Measurements from ENCODE around the gene CACNA1G.

The CACNA1G gene

DNA sequence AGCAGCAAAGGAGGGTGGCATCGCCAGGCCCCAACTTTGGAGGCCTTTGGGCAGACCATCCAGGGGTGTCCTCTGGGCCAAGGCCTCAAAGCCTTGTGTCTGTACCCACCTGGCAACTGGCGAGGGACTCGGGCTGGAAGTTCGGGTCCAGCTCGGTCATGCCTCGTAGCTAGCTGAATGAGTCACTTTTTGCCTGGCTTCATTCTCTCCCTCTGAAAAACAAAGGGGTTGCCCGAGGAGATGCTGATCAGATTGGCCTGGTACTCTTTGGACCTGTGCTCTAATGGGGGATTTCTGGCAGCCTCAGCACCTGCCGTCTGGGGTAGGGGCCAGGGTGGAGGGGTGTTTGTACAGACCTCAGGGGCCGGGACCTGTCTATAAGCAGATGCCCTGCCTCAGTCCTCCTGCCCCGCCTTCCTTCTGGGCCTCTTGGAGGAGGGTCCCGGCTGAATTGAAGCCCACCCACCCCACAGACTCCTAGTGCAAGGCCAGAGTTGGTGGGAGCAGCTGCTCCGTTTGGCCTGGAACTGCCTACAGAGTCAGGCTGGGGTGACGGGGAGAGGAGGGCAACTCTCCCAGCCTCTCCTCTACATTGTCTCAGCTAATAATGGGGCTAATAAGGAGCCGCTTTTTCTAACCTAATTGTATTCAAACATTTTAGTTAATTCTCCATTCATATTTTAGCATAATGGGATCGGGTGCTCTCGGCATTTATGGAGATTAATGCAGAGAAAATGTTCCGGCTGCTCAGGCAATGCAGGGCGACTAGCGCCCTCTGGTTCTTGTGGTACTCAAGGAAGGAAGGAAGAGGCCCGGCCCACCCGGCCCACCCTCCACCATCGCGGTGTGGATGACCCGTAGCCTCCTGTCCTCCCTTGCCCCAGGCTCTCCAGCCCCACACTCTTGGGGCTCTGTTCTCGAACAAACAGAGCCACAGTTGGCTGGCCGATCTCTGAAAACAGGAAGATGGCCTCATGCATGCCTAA, 52.8 kb downstream of the CACNA1G start:
- H3K4me3 ChIP-seq (ENCODE audit: low read depth, low read length) = no peak overlapping the region
- peak; percentile 68 for DNase-seq
- no peaks in the 10 kb centered on the region for H3K9me3 ChIP-seq (ENCODE audit: severe bottlenecking)
- peak overlapping the region; percentile 83 for H3K27ac ChIP-seq
- TF ChIP-seq, protein P1, sequence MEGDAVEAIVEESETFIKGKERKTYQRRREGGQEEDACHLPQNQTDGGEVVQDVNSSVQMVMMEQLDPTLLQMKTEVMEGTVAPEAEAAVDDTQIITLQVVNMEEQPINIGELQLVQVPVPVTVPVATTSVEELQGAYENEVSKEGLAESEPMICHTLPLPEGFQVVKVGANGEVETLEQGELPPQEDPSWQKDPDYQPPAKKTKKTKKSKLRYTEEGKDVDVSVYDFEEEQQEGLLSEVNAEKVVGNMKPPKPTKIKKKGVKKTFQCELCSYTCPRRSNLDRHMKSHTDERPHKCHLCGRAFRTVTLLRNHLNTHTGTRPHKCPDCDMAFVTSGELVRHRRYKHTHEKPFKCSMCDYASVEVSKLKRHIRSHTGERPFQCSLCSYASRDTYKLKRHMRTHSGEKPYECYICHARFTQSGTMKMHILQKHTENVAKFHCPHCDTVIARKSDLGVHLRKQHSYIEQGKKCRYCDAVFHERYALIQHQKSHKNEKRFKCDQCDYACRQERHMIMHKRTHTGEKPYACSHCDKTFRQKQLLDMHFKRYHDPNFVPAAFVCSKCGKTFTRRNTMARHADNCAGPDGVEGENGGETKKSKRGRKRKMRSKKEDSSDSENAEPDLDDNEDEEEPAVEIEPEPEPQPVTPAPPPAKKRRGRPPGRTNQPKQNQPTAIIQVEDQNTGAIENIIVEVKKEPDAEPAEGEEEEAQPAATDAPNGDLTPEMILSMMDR (IDR thresholded peaks at IDR 0.05; ENCODE audit: low read depth, low read length) = peak; percentile 42; the same call in 1 of the 2 replicates
- H3K27me3 ChIP-seq (ENCODE audit: insufficient read depth, low read depth, severe bottlenecking) = no peaks in the 10 kb centered on the region
- peaks cover 40% of the 10 kb centered on the region for H3K36me3 ChIP-seq

DNA sequence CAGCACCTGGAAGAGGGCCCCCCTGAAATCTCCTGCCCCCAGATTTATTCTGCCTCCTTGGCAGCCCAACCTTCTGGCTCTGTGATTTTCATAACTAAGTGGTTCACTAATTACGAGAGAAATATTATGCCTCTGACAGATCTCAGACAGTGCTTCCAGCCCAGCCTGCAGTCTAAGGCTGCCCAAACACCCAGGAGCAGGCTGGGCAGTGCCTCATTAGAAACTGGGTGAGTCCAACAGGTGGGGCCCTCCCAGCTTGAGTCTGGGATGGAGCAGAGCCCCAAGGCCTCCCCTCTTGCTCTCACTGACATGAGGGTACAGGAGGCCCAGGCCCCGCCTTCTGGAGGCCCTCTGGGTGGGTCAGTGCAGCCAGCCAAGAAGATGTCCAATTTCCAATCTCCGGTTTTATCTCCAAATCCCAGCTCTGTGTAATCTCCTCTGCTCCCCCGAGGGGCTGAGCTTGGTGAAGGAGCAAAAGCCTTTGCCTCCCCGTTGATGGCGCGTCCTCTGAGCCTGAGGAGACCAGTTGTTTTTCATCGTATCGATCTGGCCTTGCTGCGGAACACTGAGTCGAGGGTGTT, 54.0 kb downstream of the CACNA1G start:
- H3K9me3 ChIP-seq (ENCODE audit: severe bottlenecking) = no peaks in the 10 kb centered on the region
- H3K4me3 ChIP-seq (ENCODE audit: low read depth, low read length) = peak overlapping the region; percentile 14; the same call in 1 of the 2 replicates
- peak overlapping the region; percentile 83 for H3K27ac ChIP-seq
- peaks cover 52% of the 10 kb centered on the region for H3K36me3 ChIP-seq
- no peaks in the 10 kb centered on the region for H3K27me3 ChIP-seq (ENCODE audit: insufficient read depth, low read depth, severe bottlenecking)
- TF ChIP-seq, protein P1 (IDR thresholded peaks at IDR 0.05; ENCODE audit: low read depth, low read length) = no peak
- DNase-seq = peak; percentile 93

DNA sequence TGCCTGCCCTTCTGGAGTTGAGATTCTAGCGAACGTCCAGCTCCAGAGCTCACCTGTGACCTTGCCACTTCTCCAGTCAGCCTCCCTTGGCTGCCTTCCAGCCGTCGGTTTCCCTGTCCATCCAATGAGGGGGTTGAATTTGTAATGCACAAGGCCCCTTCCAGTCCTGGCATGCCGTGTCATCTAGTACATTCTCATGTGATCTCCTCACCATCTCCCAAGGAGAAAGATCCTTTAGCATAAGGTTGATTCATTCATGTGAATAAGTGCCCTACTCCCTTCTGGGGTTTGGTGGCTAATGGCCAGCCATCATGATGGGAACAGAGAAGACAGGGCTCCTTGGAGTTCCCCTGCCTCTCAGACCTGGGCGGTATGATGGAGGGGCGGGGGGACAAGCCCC, 55.3 kb downstream of the CACNA1G start:
- TF ChIP-seq, protein P1 (IDR thresholded peaks at IDR 0.05; ENCODE audit: low read depth, low read length) = no peak

DNA sequence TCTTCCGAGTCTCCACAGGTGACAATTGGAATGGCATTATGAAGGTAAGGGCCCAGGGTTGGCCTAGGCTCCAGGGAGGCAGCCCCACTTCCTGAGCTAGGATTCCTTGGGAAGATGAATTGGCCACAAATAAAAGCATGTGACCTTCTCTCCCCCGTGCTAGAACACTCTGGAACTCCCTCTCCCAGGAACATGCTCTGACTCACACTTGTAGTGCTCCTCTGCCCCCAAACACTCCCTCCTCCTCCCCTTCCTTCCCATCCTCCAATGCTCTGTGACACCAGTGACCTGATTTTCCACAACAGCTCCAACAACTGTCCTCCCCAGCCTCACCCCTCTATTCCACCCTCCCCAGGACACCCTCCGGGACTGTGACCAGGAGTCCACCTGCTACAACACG, 57.8 kb downstream of the CACNA1G start:
- peaks cover 72% of the 10 kb centered on the region for H3K36me3 ChIP-seq
- no peaks in the 10 kb centered on the region for H3K27me3 ChIP-seq (ENCODE audit: insufficient read depth, low read depth, severe bottlenecking)
- H3K27ac ChIP-seq = peak overlapping the region; percentile 73
- H3K4me3 ChIP-seq (ENCODE audit: low read depth, low read length) = no peak overlapping the region
- H3K9me3 ChIP-seq (ENCODE audit: severe bottlenecking) = no peaks in the 10 kb centered on the region
- TF ChIP-seq, protein P1 (IDR thresholded peaks at IDR 0.05; ENCODE audit: low read depth, low read length) = no peak
- DNase-seq = no peak

More for the DNA sequence above, 55.3 kb downstream of the CACNA1G start:
- Histone ChIP-seq H3K36me3 (peaks cover 62% of the 10 kb centered on the region), H3K4me3 (ENCODE audit: low read depth, low read length) (no peak overlapping the region), H3K9me3 (ENCODE audit: severe bottlenecking) (no peaks in the 10 kb centered on the region), H3K27me3 (ENCODE audit: insufficient read depth, low read depth, severe bottlenecking) (no peaks in the 10 kb centered on the region), H3K27ac (peak overlapping the region; percentile 83)
- DNase-seq = no peak

DNA sequence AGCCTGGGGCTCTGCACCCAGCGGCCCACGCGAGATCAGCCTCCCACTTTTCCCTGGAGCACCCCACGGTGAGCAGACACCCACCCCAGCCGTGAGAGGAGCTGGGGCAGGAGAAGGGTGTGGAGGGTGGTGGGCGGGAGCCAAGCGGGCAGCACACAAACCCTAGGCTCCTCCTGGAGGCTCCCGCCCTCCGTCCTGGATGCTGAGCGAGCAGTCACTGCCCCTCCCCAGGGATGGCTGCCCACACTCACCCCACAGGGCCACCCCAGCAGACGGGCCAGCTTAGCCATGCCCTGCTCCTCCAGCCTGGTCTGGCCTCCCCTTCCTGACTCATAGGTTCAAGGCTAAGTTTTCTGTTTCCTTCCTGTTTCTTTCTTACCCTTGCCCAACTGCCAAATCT, 58.4 kb downstream of the CACNA1G start:
- TF ChIP-seq, protein P1 (IDR thresholded peaks at IDR 0.05; ENCODE audit: low read depth, low read length) = no peak
- Histone ChIP-seq H3K36me3 (peaks cover 72% of the 10 kb centered on the region), H3K4me3 (ENCODE audit: low read depth, low read length) (no peak overlapping the region), H3K27me3 (ENCODE audit: insufficient read depth, low read depth, severe bottlenecking) (no peaks in the 10 kb centered on the region), H3K9me3 (ENCODE audit: severe bottlenecking) (no peaks in the 10 kb centered on the region), H3K27ac (peak overlapping the region; percentile 73)
- DNase-seq = no peak
